HG02973 (cell line): ENCODE measurements around the gene DKKL1.

Experiments
- ATAC-seq: cut with Tn5 transposase; IDR thresholded peaks from one replicate; pipeline ENCODE4 v1.9.1; 2021; ENCODE audit warnings: moderate library complexity; ENCODE audit not compliant: unreplicated experiment

The DKKL1 gene

DNA sequence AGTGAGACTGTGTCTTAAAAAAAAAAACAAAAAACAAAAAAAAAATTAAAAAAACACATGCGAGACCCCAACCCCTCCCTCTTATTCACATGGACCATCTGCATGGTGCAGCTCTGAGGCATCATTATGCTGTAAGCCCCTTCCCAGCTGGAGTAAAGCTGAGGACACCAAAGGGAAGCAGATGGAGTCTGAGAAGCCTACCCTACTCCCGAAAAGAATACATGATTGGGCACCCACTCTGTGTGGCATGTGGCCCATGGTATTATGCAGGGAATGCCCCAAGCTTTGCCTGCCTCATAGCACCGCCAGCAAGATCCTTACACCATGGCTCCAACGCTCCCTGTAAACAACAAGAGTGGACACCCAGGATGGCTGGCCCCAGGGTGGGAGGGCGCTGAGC, 54.8 kb downstream of the DKKL1 start:
- ATAC-seq: no peak

DNA sequence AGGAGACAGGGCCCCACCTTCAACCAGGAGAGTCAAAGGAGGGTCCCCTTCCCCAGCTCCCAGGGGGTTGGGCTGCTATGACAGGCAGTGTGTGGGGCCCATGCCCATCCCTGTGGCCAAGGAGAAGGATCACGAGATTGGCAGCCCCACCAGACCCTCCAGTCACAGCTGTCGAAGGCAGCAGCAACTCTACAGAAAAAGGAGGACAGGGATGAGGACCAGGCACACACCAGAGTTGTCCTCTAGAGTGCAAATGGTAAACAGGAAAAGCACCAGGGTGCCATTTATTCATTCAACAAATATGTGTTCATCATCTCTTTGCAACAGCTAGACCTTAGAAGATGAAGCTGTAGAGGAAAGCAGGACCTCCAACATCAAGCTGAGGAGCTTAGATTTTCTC, 55.5 kb downstream of the DKKL1 start:
- no peak for ATAC-seq

DNA sequence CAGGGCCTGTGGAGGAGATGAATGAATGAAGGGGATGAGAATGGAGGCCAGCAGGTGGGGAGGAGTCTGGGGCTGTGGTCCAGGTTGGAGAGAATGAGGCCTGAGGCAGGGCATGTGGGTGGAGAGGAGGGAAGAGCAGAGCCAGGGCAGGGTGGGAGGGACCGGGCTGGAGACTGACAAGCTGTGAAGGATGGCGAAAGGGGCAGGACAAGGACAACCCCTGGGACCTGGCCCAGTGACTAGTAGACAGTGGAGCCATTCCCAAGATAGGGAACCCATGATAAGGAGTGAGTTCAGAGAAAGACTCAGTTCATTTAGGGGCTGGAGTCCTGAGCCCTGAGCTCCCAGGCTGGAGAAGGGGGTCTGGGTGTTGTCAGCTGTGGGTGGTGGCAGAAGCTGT, 56.5 kb downstream of the DKKL1 start:
- no peak for ATAC-seq

DNA sequence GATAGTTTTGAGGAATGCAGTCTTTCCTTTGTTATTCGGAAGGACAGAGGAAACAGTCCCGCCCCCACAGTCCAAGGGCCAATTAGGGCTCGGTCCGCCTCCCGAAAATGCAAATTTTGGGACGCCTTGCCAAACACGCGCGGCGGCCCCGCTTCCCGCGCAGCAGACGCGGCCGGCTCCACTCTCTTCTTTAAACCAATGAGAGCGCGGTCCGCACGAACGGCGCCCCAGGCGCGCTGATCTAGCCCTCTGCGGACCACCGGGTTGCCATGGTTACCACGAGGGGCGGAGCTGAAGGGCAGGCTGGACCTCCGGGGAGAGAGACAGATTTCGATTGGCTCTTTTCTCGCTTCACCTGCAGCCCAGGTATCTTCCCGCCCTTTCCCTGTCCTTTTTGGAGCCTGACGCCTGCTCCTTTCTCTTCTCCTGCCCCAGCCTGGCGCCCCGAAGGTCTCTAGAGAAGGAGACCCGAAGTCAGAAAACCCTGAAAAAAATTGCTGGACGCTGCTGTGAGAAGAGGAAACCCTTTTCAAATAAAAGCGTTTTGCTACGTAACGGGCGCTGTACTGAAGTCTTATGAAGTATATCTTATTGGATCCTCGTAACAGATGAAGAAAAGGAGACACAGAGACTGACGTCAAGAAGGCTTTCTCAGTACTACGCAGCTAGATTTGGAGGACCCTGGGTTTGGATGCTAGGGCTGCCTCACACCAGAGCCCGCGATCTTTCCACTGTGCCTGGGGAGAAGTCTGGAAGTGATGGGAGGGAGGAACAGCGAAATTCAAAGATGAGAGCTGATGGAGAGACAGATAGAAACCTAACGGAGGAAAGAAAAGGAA, 57.6 kb downstream of the DKKL1 start:
- ATAC-seq: no peak

DNA sequence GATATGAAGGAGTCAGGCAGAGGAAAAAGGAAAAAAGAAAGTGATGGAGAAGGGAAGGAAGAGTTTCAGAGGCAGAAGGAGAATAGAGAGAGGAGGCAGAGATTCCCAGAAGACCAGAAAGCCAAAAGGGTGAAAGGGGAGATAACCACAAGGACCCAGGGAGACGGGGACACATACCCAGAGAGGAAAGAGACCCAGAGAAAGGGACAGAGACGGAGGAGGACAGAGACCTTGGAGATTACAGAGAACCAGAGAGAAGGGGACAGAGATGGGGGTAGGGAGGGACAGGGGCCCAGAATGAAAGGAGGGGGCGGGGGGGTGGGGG, 58.2 kb downstream of the DKKL1 start:
- no peak for ATAC-seq

DNA sequence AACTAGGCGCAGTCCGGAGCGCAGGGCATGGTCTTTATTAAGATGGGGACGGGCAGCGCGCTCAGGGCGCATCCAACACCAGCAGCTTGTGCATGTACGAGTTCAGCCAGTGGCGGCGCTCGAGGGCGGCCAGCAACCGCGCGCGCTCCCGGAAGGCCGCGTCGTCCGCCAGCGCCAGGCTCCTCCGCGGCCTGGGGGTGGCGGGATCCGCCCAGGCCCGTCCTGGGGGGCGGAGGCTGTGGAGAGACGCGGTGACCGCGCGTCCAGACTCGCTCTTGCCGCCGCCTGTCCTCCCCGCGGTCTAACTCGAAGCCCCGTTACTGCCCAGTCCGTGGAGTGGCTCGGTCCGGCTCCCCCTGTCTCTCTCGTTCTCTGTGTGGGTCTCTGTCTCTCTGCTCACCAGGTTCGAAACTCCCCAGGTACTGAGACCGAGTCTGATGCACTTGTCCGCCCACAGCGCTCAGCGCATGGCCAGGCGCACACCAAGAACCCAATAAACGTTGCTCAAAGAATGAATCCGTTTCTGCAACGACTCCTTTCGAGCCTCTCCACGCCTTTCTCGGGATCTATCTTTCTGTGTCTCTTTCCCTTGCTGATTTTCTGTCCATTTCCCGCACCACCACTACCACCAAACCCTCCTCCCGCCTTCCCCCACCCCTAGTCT, 58.9 kb downstream of the DKKL1 start:
- ATAC-seq: no peak

DNA sequence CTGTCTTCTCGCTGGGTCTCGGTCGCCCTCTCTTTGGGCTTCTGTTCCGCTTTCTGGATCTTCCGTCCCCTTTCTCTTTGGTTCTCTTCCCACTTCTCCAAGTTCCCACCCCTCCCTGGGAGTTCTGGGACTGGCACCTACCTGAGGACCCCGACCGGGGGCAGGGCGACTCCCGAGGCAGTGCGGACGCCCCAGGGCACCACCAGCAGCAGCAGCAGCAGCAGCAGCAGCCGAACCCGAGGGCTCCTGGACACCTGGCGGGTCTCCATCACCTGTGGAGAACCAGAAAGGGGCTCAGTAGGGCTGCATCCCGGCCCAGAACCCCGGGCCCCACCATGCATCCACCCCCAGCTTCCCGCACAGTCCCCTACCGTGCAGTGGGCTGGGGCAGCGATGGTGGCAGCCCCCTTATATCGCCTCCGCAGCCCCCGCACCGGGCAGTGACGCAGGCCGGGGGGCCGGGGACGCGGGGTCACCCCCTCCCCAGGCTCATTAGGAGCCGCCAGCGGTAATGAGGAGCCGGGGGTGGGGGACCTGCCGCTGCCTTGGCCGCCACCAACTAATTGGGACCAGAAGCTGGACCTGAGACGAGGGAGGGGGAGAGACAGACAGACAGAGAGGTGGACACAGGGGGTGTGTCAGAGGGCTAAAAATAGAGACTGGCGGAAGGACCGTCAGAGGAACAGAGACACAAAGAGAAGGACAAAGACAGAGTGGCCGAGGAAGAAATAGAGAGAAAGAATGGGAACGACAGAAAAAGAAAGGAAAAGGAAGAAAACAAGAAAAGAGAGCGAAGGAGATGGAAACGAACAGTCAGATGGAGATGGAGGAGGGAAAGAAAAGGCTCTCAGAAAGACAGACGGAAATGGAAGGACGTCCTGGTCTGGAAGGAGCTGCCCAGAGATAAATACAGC, 59.7 kb downstream of the DKKL1 start, which contains the start of gene PTH2:
PTH2 (minus strand) TSS at position 371 of the 914 bp plus-strand sequence; CDS start at position 269, 102 bp downstream.
- ATAC-seq: no peak

DNA sequence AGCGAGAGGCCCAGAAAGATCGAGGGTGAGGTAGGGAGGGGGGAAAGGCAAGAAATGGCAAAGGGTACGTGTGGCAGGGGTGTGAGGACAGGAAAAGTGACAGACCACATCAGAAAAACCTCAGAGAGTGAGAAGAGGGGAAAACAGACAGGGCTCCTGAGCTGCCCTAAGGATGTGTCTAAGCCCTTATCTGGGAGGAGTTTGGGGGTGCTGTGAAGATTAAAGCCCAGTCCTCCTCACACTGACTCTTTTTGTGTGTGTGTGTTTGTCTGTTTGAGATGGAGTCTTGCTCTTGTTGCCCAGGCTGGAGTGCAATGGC, 60.3 kb downstream of the DKKL1 start:
- ATAC-seq: no peak
